Stimulated activated CD8-positive, alpha-beta memory T cell treated with anti-CD3 and anti-CD28 coated beads, Interleukin-4, amount 100 ng/mL, for 1 hour (primary cell): ENCODE data around the gene KRTAP9-7.

ENCODE experiments used
- DNase-seq, 2 donors: peaks; one replicate each; pipeline ENCODE4 v3.0.0-alpha.2; 2020; ENCODE audit warnings: low read depth in 2 of 2, low spot score in 1 of 2

The KRTAP9-7 gene

GRCh38 chr17:41318231-41318630 is 42.7 kb downstream of the KRTAP9-7 start:
- DNase-seq, result no peak

GRCh38 chr17:41322094-41322902 is 46.8 kb downstream of the KRTAP9-7 start:
- no peak for DNase-seq

- DNase-seq, result no peak
Measured at GRCh38 chr17:41322903-41323895, 47.7 kb downstream of the KRTAP9-7 start.

GRCh38 chr17:41324180-41325075 is 48.9 kb downstream of the KRTAP9-7 start:
- DNase-seq, result no peak

GRCh38 chr17:41325126-41325525 is 49.6 kb downstream of the KRTAP9-7 start:
- no peak for DNase-seq

GRCh38 chr17:41325611-41326010 is 50.1 kb downstream of the KRTAP9-7 start:
- DNase-seq, result no peak
